Lower leg skin (tissue), 4 donors: Measurements from ENCODE around the gene VASH1. TPM values are rescaled to one million over a fixed set of nuclear protein-coding genes. Genes with fewer than 3 reads are reported as not detected.

Experiments used
- DNase-seq, 2 donors: peaks; one replicate each; pipeline ENCODE4 v3.0.0-alpha.2; 2019; ENCODE audit warnings: low spot score in 2 of 2
- H3K4me3 ChIP-seq: fragments of 200-600 bp; sonication (generic); 2 replicates; pipeline ENCODE4 v1.5.1; 2017; ENCODE audit warnings: mild to moderate bottlenecking, low read depth; ENCODE audit not compliant: poor library complexity, severe bottlenecking
- POLR2A ChIP-seq, 2 donors: fragments of 450-650 bp; IDR thresholded peaks; one replicate each; pipeline ENCODE4 v1.6.1; 2016 to 2017; ENCODE audit warnings: antibody characterized with exemption in 2 of 2, mild to moderate bottlenecking in 1 of 2, moderate library complexity in 1 of 2
- WGBS, 2 donors: methylation state at CpG; one replicate each; pipeline ENCODE4 v1.1.5; 2018; 5-methylcytosine and 5-hydroxymethylcytosine counted together
- intact Hi-C: fragments of 100-400 bp; cut with DNase I; formaldehyde crosslinking; loops from one replicate; pipeline ENCODE4 v1.15.0; 2023; ENCODE audit warnings: low total_unique reads
- total RNA-seq, 4 donors: library from RNA; depleted of rRNA; stranded (reverse); fragments of >200 nt; gene quantifications; one replicate each; pipeline ENCODE4 v1.1.0, GENCODE V29; 2016
- TF ChIP-seq, protein P1 (sequence below), 3 donors: fragments of 450-650 bp; IDR thresholded peaks; one replicate each; pipeline ENCODE4 v1.5.1; 2016; ENCODE audit warnings: antibody characterized with exemption in 3 of 3, mild to moderate bottlenecking in 3 of 3, moderate library complexity in 2 of 3

The VASH1 gene
- total RNA-seq, 4 donors from 2014 or later: 0.86 to 6.9 (median 1.3) TPM

DNA sequence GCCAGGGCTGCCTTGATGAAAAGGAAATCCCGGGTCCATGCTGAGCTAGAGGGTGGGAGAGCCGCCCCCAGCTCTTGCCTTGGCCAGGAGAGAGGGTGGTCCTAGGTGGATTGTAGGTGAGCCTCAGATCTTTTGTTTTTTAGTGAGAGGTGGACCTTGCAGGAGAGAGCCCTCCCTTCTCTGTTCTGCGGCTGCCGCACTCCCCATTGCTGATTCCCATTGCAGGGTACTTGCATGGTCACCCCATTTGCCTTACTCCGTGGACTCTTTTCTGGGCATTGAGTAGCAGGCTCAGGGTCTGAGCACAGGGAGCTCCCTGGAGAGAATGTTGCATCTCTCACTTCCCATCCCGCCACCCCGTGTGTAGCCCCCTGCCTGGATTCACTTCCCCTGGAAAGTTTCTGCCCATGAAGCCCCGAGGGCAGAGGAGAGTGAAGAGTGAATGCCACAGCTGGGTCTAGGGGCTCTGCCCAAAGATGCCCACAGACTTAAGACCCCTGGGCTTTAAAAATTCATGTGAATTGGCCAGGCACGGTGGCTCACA, 10.2 kb downstream of the VASH1 start:
- intact Hi-C loops: no loop called here
- peak; percentile 7 to 28 for DNase-seq
- TF ChIP-seq, protein P1, sequence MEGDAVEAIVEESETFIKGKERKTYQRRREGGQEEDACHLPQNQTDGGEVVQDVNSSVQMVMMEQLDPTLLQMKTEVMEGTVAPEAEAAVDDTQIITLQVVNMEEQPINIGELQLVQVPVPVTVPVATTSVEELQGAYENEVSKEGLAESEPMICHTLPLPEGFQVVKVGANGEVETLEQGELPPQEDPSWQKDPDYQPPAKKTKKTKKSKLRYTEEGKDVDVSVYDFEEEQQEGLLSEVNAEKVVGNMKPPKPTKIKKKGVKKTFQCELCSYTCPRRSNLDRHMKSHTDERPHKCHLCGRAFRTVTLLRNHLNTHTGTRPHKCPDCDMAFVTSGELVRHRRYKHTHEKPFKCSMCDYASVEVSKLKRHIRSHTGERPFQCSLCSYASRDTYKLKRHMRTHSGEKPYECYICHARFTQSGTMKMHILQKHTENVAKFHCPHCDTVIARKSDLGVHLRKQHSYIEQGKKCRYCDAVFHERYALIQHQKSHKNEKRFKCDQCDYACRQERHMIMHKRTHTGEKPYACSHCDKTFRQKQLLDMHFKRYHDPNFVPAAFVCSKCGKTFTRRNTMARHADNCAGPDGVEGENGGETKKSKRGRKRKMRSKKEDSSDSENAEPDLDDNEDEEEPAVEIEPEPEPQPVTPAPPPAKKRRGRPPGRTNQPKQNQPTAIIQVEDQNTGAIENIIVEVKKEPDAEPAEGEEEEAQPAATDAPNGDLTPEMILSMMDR (IDR thresholded peaks at IDR 0.05): no peak
- no peak for TF ChIP-seq POLR2A (IDR thresholded peaks at IDR 0.05)
- H3K4me3 ChIP-seq: no peak overlapping the region
- WGBS, 2 donors: 96 to 98% methylated on average over 9 of the region's 9 CpGs

DNA sequence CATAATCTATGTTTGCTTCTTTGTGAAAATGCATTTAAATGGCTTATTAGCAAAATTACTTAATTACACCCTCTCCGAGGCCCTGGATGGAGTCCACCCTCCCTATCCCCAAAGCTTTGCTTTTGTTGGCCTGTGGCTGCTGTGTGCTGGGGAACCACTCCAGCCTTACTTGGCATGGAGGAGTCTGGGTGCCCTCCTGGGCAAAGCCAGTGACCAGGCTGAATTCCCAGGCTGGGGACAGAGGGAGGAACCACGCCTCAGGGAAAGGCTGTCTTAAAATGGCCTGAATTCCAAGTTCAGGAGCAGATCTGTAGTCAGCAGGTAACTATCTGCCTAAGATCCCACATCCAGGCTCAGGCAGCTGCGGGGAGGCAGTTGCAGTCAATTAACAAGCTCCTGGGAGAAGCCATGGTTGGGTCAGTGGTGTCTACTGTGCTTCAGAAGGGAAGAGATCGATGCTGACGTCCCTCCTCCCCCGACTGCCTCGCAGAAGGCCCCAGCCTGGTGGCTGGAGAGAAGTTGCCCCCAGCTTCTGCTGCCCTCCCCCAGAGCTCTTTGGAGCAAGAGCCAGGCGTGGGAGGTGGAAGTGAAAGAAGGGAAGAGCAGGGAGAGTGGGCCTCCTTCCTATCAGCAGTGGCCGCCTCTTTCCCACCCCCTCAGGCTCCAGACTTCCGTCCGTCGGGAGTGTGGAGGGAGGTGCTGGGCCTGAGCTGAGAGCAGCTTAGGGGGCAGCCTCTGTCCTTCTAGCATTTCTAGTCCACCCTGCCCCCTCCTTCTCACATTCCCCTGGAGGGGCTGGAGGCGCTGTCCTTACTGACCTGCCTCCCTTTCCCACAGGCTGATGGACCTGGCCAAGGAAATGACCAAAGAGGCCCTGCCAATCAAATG, 11.3 kb downstream of the VASH1 start:
- 66 to 67% methylated on average over 13 of the region's 13 CpGs for whole genome bisulfite sequencing, 2 donors
- peak in 1 of 2 donors; percentile 85 for DNase-seq
- no peak overlapping the region for H3K4me3 ChIP-seq

DNA sequence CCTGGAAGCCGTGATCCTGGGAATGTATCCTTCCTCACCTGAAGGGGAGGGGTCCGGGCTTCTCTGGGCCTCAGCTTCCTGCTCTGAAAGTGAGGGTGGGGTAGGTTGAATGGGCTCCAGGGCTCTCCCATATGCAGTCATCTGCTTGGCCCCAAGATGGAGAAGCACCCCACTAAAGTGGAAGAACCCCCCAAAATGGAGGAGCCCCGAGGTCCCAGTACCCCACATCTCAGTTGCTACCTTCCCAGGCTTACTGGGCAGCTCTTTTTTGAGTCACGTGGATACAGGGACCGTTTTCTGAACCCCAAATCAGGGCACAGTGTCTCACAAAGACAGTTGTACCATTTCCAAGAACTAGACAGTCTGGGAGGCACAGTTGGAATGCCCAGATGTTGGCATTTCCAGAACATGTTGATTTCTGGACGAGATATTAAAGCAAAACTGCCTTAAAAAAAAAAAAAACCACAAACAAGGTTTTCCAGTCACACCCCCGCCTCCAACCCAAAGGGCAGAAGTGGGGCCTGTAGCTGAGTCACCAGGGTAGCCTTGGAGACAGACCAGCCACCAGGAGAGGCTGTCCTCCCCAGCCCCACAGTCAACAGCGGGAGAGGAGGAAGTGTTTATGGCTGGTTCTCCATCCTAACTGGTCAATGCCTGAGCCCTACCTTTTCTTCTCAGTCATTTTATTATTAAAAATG, 12.1 kb downstream of the VASH1 start:
- intact Hi-C loops: no loop called here
- WGBS, 2 donors: 21 to 40% methylated on average over 6 to 8 of the region's 8 CpGs
- TF ChIP-seq POLR2A (IDR thresholded peaks at IDR 0.05): no peak
- TF ChIP-seq, protein P1 (IDR thresholded peaks at IDR 0.05): no peak
- no peak overlapping the region for H3K4me3 ChIP-seq
- DNase-seq: peak; percentile 48 to 87

More for the DNA sequence above, 11.3 kb downstream of the VASH1 start:
- no peak for TF ChIP-seq POLR2A (IDR thresholded peaks at IDR 0.05)
- TF ChIP-seq, protein P1 (IDR thresholded peaks at IDR 0.05): no peak
- intact Hi-C loops: no loop called here

DNA sequence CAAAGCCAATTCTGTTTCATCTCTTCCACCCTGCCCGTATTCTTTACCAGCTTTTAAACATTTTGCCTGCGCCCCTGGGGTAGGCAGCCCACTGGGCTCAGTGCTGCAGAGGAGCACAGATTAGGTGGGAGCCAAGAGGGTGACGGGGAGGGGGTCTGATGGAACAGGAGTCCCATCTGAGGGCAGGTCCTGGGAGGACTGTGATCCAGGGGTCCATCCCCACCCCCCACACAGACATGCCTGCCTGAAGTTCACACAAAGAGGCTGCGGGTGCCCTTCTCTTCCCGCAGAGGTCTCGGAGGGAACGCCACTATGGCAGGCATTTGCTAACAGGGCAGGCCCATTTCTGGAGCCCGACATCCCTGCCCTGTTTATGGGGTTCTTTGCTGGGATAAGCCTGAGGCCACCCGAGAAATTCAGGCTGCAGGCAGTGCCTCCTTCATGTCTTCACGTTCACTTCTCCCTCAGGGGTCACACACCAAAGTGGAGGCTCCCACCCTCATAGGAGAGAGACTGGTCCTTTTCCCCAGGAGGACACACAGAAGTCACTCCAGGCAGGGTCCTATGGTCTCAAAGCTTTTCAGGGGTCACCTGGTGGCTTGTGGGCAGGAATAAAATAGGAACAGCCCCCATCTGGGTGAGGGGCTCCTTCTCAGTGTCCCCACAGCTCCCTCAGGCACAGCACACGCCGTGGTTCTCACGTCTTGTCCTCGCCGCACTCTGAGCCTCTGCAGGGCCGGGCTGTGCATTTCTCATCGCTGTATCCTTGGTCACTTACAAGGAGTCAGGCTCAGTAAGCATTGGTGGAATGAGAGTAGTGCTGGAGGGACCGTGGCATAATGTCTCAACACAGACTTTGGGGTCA, 12.9 kb downstream of the VASH1 start:
- peak in 1 of 2 donors; percentile 68 for DNase-seq
- no peak for TF ChIP-seq POLR2A (IDR thresholded peaks at IDR 0.05)
- TF ChIP-seq, protein P1 (IDR thresholded peaks at IDR 0.05): no peak
- intact Hi-C loops: no loop called here
- H3K4me3 ChIP-seq: no peak overlapping the region
- WGBS, 2 donors: 78 to 83% methylated on average over 11 to 18 of the region's 18 CpGs
